ENCODE results near the gene NFASC. TPM values are rescaled to one million over a fixed set of nuclear protein-coding genes. Genes with fewer than 3 reads are reported as not detected.

The NFASC gene
- total and polyA plus RNA-seq, 4 donors = 51.4 to 173 (median 113) TPM

GRCh38 chr1:205071801-205072200 is 201.1 kb downstream of the NFASC start:
- Histone ChIP-seq H3K36me3 (ENCODE audit: control insufficient read depth, insufficient read depth, low read length) (peaks cover 47% of the 10 kb centered on the region), H3K27ac (ENCODE audit: low read depth, low read length) (no peak overlapping the region)
- WGBS (ENCODE audit: insufficient coverage) = 53% methylated on average over 8 of the region's 12 CpGs

DNA sequence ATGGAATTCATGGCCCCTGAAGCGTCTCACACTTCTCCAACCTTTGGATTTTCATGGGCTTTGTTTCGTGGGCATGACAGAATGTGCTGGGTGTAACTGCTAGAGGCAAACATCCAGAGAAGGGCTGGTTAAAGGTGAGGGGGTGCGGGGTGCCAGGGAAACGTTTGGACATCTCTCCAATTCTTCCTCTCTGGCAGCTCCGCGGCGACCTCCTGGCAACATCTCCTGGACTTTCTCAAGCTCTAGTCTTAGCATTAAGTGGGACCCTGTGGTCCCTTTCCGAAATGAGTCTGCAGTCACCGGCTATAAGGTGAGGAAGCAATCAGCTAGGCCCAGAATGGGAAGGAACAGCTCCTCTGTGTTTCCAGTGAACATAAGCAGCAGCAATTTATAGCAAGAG is 201.6 kb downstream of the NFASC start:
- Histone ChIP-seq H3K4me3 (ENCODE audit: low read depth, low read length) (no peak overlapping the region), H3K36me3 (ENCODE audit: control insufficient read depth, insufficient read depth, low read length) (peaks cover 43% of the 10 kb centered on the region), H3K27me3 (ENCODE audit: control insufficient read depth, insufficient read depth, low read length) (no peaks in the 10 kb centered on the region), H3K9me3 (ENCODE audit: control insufficient read depth, insufficient read depth, low read length) (no peaks in the 10 kb centered on the region), H3K27ac (ENCODE audit: low read depth, low read length) (no peak overlapping the region), H3K4me1 (ENCODE audit: control insufficient read depth, insufficient read depth, low read length) (peaks cover 7% of the 10 kb centered on the region)
- no peak for DNase-seq (ENCODE audit: low read depth in 4 of 6, low spot score in 6 of 6)
- 93% methylated on average over 4 of the region's 9 CpGs for WGBS (ENCODE audit: insufficient coverage)

More at GRCh38 chr1:205071801-205072200, 201.1 kb downstream of the NFASC start:
- no peaks in the 10 kb centered on the region for H3K27me3 ChIP-seq (ENCODE audit: control insufficient read depth, insufficient read depth, low read length)
- no peak for DNase-seq (ENCODE audit: low read depth in 4 of 6, low spot score in 6 of 6)
- no peak overlapping the region for H3K4me3 ChIP-seq (ENCODE audit: low read depth, low read length)
- H3K4me1 ChIP-seq (ENCODE audit: control insufficient read depth, insufficient read depth, low read length) = peaks cover 6% of the 10 kb centered on the region
- no peaks in the 10 kb centered on the region for H3K9me3 ChIP-seq (ENCODE audit: control insufficient read depth, insufficient read depth, low read length)

Other genes starting within 250 kb of the NFASC start
- 10 to 100 TPM; 10.3 to 13.3 TPM for gene LRRN2, start 185.1 kb upstream of the NFASC start, total RNA-seq
- gene LRRN2, start 185.1 kb upstream of the NFASC start, polyA plus RNA-seq (ENCODE audit: insufficient read length in 2 of 2) = 10 to 100 TPM; 48.6 to 53.1 TPM
- gene CNTN2, start 172.3 kb downstream of the NFASC start, total RNA-seq = 10 to 100 TPM; 16.1 to 48.3 TPM
- gene CNTN2, start 172.3 kb downstream of the NFASC start, polyA plus RNA-seq (ENCODE audit: insufficient read length in 2 of 2) = 10 to 100 TPM; 37.7 to 44.8 TPM
- 1 to 10 TPM; 1.9 TPM for gene TMEM81, start 213.6 kb downstream of the NFASC start, total RNA-seq
- gene TMEM81, start 213.6 kb downstream of the NFASC start, polyA plus RNA-seq (ENCODE audit: insufficient read length in 2 of 2) = 1 to 10 TPM; 4.9 to 6.3 TPM

All from spinal cord (tissue), 10 donors.